PC-3 (cell line): ENCODE measurements around the gene TBC1D25. TPM values are rescaled to one million over a fixed set of nuclear protein-coding genes. Genes with fewer than 3 reads are reported as not detected.
"Not testable (repeated sequence)": the region's sequence is repeated elsewhere in the genome, so short reads cannot be mapped to it uniquely, and the experiment has no call there.

Experiments
- ATAC-seq: fragments of 200-7000 bp; cut with Tn5 transposase; 2 replicates; pipeline ENCODE4 v1.9.1; 2020; ENCODE audit warnings: mild to moderate bottlenecking, moderate library complexity
- BruUV-seq: library from RNA; stranded (reverse); fragments of 400-500 nt; replicated peaks from 2 replicates; lab custom pipeline; 2021; lab: Mats Ljungman, UMichigan
- CTCF ChIA-PET: fragments of 300-600 bp; sonication (Branson Sonifier 250); formaldehyde crosslinking; loops from one replicate; lab custom pipeline; 2022; ENCODE audit warnings: antibody characterized with exemption; lab: Charles Lee
- POLR2A ChIA-PET: fragments of 300-600 bp; sonication (Branson Sonifier 250); formaldehyde crosslinking; loops from one replicate; lab custom pipeline; 2022; ENCODE audit warnings: antibody characterized with exemption; ENCODE audit not compliant: unreplicated experiment; lab: Charles Lee
- DNase-seq: peaks from one replicate; pipeline ENCODE4 v3.0.0-alpha.2; 2015
- H2AFZ ChIP-seq: fragments of 300-600 bp; sonication (generic); 2 replicates; pipeline ENCODE4 v1.6.0; 2016; ENCODE audit warnings: antibody characterized with exemption, low read length
- H3F3A ChIP-seq: fragments of 300-600 bp; sonication (generic); one replicate; pipeline ENCODE4 v1.6.0; 2017; ENCODE audit warnings: antibody characterized with exemption, low read length, control low read depth, mild to moderate bottlenecking; ENCODE audit not compliant: unreplicated experiment
- H3K27ac ChIP-seq: fragments of 300-600 bp; sonication (generic); 2 replicates; pipeline ENCODE4 v1.5.1; 2016; ENCODE audit warnings: mild to moderate bottlenecking, low read length
- H3K27me3 ChIP-seq: fragments of 300-600 bp; sonication (generic); 2 replicates; pipeline ENCODE4 v1.6.1; 2016; ENCODE audit warnings: low read length, mixed read lengths
- H3K36me3 ChIP-seq: fragments of 300-600 bp; sonication (generic); 2 replicates; pipeline ENCODE4 v1.6.1; 2016; ENCODE audit warnings: low read depth, mixed run types, low read length, mixed read lengths
- H3K4me1 ChIP-seq: fragments of 300-600 bp; sonication (generic); 2 replicates; pipeline ENCODE4 v1.5.1; 2016; ENCODE audit warnings: low read length; ENCODE audit not compliant: insufficient read depth
- H3K4me2 ChIP-seq: fragments of 300-600 bp; sonication (generic); 2 replicates; pipeline ENCODE4 v1.6.0; 2016; ENCODE audit warnings: low read length
- H3K4me3 ChIP-seq: fragments of 300-600 bp; sonication (generic); 2 replicates; pipeline ENCODE4 v1.5.1; 2016; ENCODE audit warnings: mild to moderate bottlenecking, low read length, mixed read lengths
- H3K79me2 ChIP-seq: fragments of 300-600 bp; sonication (generic); 2 replicates; pipeline ENCODE4 v1.6.1; 2017; ENCODE audit warnings: low read length, mixed read lengths
- H3K9ac ChIP-seq: fragments of 300-600 bp; sonication (generic); 2 replicates; pipeline ENCODE4 v1.6.0; 2016; ENCODE audit warnings: mild to moderate bottlenecking, low read length
- H3K9me2 ChIP-seq: fragments of 300-600 bp; sonication (generic); replicated peaks from 2 replicates; pipeline ENCODE4 v1.6.1; 2016; ENCODE audit warnings: mixed run types, low read length, mixed read lengths
- H3K9me3 ChIP-seq: fragments of 300-600 bp; sonication (generic); 2 replicates; pipeline ENCODE4 v1.6.1; 2016; ENCODE audit warnings: low read length, mixed read lengths
- H4K20me1 ChIP-seq: fragments of 300-600 bp; sonication (generic); 2 replicates; pipeline ENCODE4 v1.6.1; 2016; ENCODE audit warnings: low read length, mixed read lengths
- CTCF ChIP-seq: fragments of 300-600 bp; sonication (generic); conservative IDR thresholded peaks from 2 replicates; pipeline ENCODE4 v1.5.1; 2017; ENCODE audit warnings: antibody characterized with exemption, low read depth, mild to moderate bottlenecking, low read length
- EZH2 ChIP-seq: fragments of 300-600 bp; sonication (generic); IDR thresholded peaks from one replicate; pipeline ENCODE4 v1.6.1; 2017; ENCODE audit warnings: antibody characterized with exemption, mild to moderate bottlenecking, low read length; ENCODE audit not compliant: unreplicated experiment
- EZH2phosphoT487 ChIP-seq: fragments of 300-600 bp; sonication (generic); IDR thresholded peaks from 2 replicates; pipeline ENCODE4 v1.6.1; 2018; ENCODE audit warnings: mild to moderate bottlenecking, antibody characterized with exemption, low read length, borderline replicate concordance
- intact Hi-C: fragments of 100-400 bp; cut with micrococcal nuclease; formaldehyde crosslinking; loops from 2 replicates; pipeline ENCODE4 v1.9.0; 2023
- total RNA-seq: library from RNA; depleted of rRNA; stranded (reverse); fragments of >200 nt; gene quantifications from 2 replicates; pipeline ENCODE4 v1.2.3, GENCODE V29; 2014

The TBC1D25 gene
- total RNA-seq, 1 experiment from 2014 or later, result 11.3 TPM

- ChIA-PET CTCF (interaction anchor here (0.6 kb wide), 1 partner anchor 773 kb away, joined by 5 read pairs; no protein-coding TSS in a partner anchor), POLR2A (no interaction called here)
- BruUV-seq, result TSS peak; percentile 80
- Histone ChIP-seq H3K79me2 (peaks cover 31% of the 10 kb centered on the region), H3K9ac (peak overlapping the region; percentile 87), H3K4me1 (peaks cover 6% of the 10 kb centered on the region), H3K9me2 (no peaks in the 10 kb centered on the region), H4K20me1 (no peaks in the 10 kb centered on the region), H3K27me3 (no peaks in the 10 kb centered on the region), H2AFZ (peak overlapping the region; percentile 64; the same call in 1 of the 2 replicates), H3K36me3 (peaks cover 26% of the 10 kb centered on the region), H3K4me2 (peak overlapping the region; percentile 97), H3K27ac (peak overlapping the region; percentile 48), H3K9me3 (no peaks in the 10 kb centered on the region), H3K4me3 (peak overlapping the region; percentile 94), H3F3A (no peaks in the 10 kb centered on the region)
- DNase-seq (no peak), ATAC-seq (no peak)
- TF ChIP-seq EZH2 (no peak), EZH2phosphoT487 (no peak), CTCF (no peak)
- intact Hi-C loops, result no loop called here
Measured at GRCh38 chrX:48522291-48522690, 17.2 kb upstream of the TBC1D25 start.

GRCh38 chrX:48523682-48524081, 15.8 kb upstream of the TBC1D25 start:
- no peak overlapping the region for H3K27ac ChIP-seq
- H3K4me2 ChIP-seq, result peak overlapping the region; percentile 97
- H4K20me1 ChIP-seq, result no peaks in the 10 kb centered on the region
- intact Hi-C loops, result no loop called here
- POLR2A ChIA-PET, result no interaction called here
- DNase-seq (no peak), ATAC-seq (no peak)
- H3K9me3 ChIP-seq, result no peaks in the 10 kb centered on the region
- no peaks in the 10 kb centered on the region for H3K9me2 ChIP-seq
- H3K27me3 ChIP-seq, result no peaks in the 10 kb centered on the region
- peaks cover 6% of the 10 kb centered on the region for H3K4me1 ChIP-seq
- no peaks in the 10 kb centered on the region for H3F3A ChIP-seq
- peak overlapping the region; percentile 94; the same call in 1 of the 2 replicates for H3K4me3 ChIP-seq
- TSS peak; percentile 15 for BruUV-seq
- H3K79me2 ChIP-seq, result peaks cover 31% of the 10 kb centered on the region
- TF ChIP-seq EZH2, result no peak
- TF ChIP-seq CTCF, result no peak
- no peak for TF ChIP-seq EZH2phosphoT487
- H2AFZ ChIP-seq, result no peak overlapping the region
- no peak overlapping the region for H3K9ac ChIP-seq
- CTCF ChIA-PET, result no interaction called here
- H3K36me3 ChIP-seq, result peaks cover 32% of the 10 kb centered on the region

- Histone ChIP-seq H3K4me1 (peaks cover 11% of the 10 kb centered on the region), H3K79me2 (peaks cover 31% of the 10 kb centered on the region), H3K36me3 (peaks cover 32% of the 10 kb centered on the region)
- H3K27me3 ChIP-seq, BruUV-seq, H4K20me1 ChIP-seq, H3K9me3 ChIP-seq, ATAC-seq, DNase-seq, H3F3A ChIP-seq, H3K4me2 ChIP-seq, H3K9ac ChIP-seq, CTCF ChIA-PET, H3K9me2 ChIP-seq, intact Hi-C loops, H3K4me3 ChIP-seq, H2AFZ ChIP-seq, H3K27ac ChIP-seq: not testable (repeated sequence)
- POLR2A ChIA-PET, result interaction anchor here (0.6 kb wide), 1 partner anchor 211 kb away, joined by 4 read pairs; no protein-coding TSS in a partner anchor
Measured at GRCh38 chrX:48525853-48526252, 13.7 kb upstream of the TBC1D25 start.
